HepG2 (cell line): ENCODE results near the gene TBC1D22A. TPM values are rescaled to one million over a fixed set of nuclear protein-coding genes. Genes with fewer than 3 reads are reported as not detected.

ENCODE experiments used
- ARHGAP35 ChIP-seq: sonication (generic); formaldehyde crosslinking; IDR thresholded peaks from 2 replicates; pipeline ENCODE4 v1.9.0; 2022; ENCODE audit warnings: mild to moderate bottlenecking, inconsistent platforms, moderate library complexity, missing genetic modification reagents, borderline replicate concordance
- BHLHE40 ChIP-seq: IDR thresholded peaks from 2 replicates; pipeline ENCODE4 v1.6.1; 2011; ENCODE audit warnings: low read length, improper control_type of control experiment
- DR1 ChIP-seq: sonication (generic); formaldehyde crosslinking; IDR thresholded peaks from 2 replicates; pipeline ENCODE4 v1.8.0; 2021; ENCODE audit warnings: mild to moderate bottlenecking, missing genetic modification reagents, inconsistent platforms
- EHMT2 ChIP-seq: fragments of 200-600 bp; sonication (generic); IDR thresholded peaks from 2 replicates; pipeline ENCODE4 v1.7.0; 2017; ENCODE audit warnings: antibody characterized with exemption, low read depth, low read length, borderline replicate concordance
- ESRRA ChIP-seq: sonication (generic); formaldehyde crosslinking; IDR thresholded peaks from 2 replicates; pipeline ENCODE4 v1.5.1; 2020; ENCODE audit warnings: mild to moderate bottlenecking, low read depth, missing genetic modification reagents
- ETV6 ChIP-seq: sonication (generic); formaldehyde crosslinking; conservative IDR thresholded peaks from 2 replicates; pipeline ENCODE4 v1.4.0; 2020; ENCODE audit warnings: missing genetic modification reagents
- FOXO4 ChIP-seq: sonication (generic); formaldehyde crosslinking; conservative IDR thresholded peaks from 2 replicates; pipeline ENCODE4 v1.8.1; 2023; ENCODE audit warnings: missing genetic modification reagents
- GLMP ChIP-seq: sonication (generic); formaldehyde crosslinking; IDR thresholded peaks from 2 replicates; pipeline ENCODE4 v1.9.0; 2021; ENCODE audit warnings: missing genetic modification reagents, mild to moderate bottlenecking, borderline replicate concordance
- HNRNPUL1 ChIP-seq: fragments of 200-400 bp; formaldehyde crosslinking; IDR thresholded peaks from 2 replicates; pipeline ENCODE4 v1.6.1; 2017; ENCODE audit warnings: low read depth, mild to moderate bottlenecking, low read length, moderate library complexity
- JARID2 ChIP-seq: sonication (generic); formaldehyde crosslinking; IDR thresholded peaks from 2 replicates; pipeline ENCODE4 v1.8.1; 2023; ENCODE audit warnings: missing genetic modification reagents, inconsistent platforms; ENCODE audit not compliant: insufficient replicate concordance
- NR2F6 ChIP-seq, 2 experiments: IDR thresholded peaks; 2 replicates each; pipeline ENCODE4 v1.6.1; 2016; ENCODE audit warnings: antibody characterized with exemption in 1 of 2, mild to moderate bottlenecking in 1 of 2
- SAP130 ChIP-seq: IDR thresholded peaks from 2 replicates; pipeline ENCODE4 v1.6.1; 2016; ENCODE audit warnings: low read depth
- ZMYM4 ChIP-seq: sonication (generic); formaldehyde crosslinking; IDR thresholded peaks from 2 replicates; pipeline ENCODE4 v1.8.1; 2023; ENCODE audit warnings: mild to moderate bottlenecking, missing genetic modification reagents
- ZNF576 ChIP-seq: sonication (generic); formaldehyde crosslinking; IDR thresholded peaks from 2 replicates; pipeline ENCODE4 v1.4.0; 2020; ENCODE audit warnings: mild to moderate bottlenecking, missing genetic modification reagents
- ZNF746 ChIP-seq: sonication (generic); formaldehyde crosslinking; IDR thresholded peaks from 2 replicates; pipeline ENCODE4 v1.8.0; 2022; ENCODE audit warnings: mild to moderate bottlenecking, missing genetic modification reagents
- ZSCAN9 ChIP-seq: IDR thresholded peaks from 2 replicates; pipeline ENCODE4 v1.6.1; 2016; ENCODE audit warnings: borderline replicate concordance
- polyA plus RNA-seq, 8 experiments: library from polyadenylated mRNA; depleted of rRNA in 3 of 8; stranded (reverse) in 7 of 8; unstranded in 1 of 8; fragments of >200 nt; fragmentation: Illumina TruSeq in 4 of 8; extraction: Trizol in 4 of 8; gene quantifications; 2 replicates each; pipeline versions ENCODE4 v1.2.1 to v1.2.3, GENCODE V29; 2011 to 2016; ENCODE audit warnings: low read depth in 4 of 8, missing spikeins in 1 of 8, mixed read lengths in 1 of 8; ENCODE audit not compliant: insufficient read depth in 1 of 8
- total RNA-seq, 5 experiments: library from RNA; depleted of rRNA; stranded (reverse); fragments of >200 nt; fragmentation: Illumina TruSeq; extraction: Trizol; gene quantifications; 2 replicates each; pipeline ENCODE4 v1.2.3, GENCODE V29; 2016; ENCODE audit warnings: low read depth in 1 of 5
- TF ChIP-seq, protein P1 (sequence below): sonication (generic); formaldehyde crosslinking; IDR thresholded peaks from 2 replicates; pipeline ENCODE4 v1.5.1; 2020; ENCODE audit warnings: missing genetic modification reagents, mild to moderate bottlenecking, borderline replicate concordance
- TF ChIP-seq, protein P2 (sequence below): sonication (generic); formaldehyde crosslinking; IDR thresholded peaks from 2 replicates; pipeline ENCODE4 v1.4.0; 2020; ENCODE audit warnings: missing genetic modification reagents, borderline replicate concordance
- TF ChIP-seq, protein P3 (sequence below): sonication (generic); formaldehyde crosslinking; IDR thresholded peaks from 2 replicates; pipeline ENCODE4 v1.8.0; 2022; ENCODE audit warnings: mild to moderate bottlenecking, missing genetic modification reagents, borderline replicate concordance

Gene TBC1D22A
- total and polyA plus RNA-seq, 2 of the 13 experiments (the other 11 are each of a cell fraction or from before 2014, with no cell fraction given) = 17.3 to 18.0 TPM

DNA sequence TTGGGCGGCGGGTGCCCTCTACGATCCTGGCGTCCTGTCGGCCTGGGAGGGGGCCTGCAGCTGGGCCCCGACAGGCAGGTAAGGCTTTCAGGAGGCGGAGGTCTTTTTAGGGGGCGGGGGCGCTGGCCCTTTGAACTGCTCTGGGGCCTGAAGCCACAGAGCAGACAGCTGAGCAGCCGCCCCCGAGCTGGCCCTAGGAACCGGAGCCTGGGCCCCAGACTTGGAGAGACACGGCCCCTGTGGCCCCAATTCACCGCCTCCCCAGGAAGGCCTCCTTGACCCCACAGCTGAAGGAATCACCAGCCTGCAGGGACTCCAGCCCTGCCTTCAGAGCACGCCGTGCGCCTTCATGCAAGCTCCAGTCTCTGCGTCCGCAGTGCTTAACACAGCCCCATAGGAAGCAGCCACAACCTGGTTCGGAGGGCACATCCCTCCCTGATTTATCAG, 23.8 kb upstream of the TBC1D22A start (continued):
- TF ChIP-seq JARID2 (CRISPR knock-in tag) (no peak), ETV6 (no peak), ZMYM4 (no peak), HNRNPUL1 (no peak), ESRRA (no peak; the same call in none of the 2 replicates), NR2F6 (IDR thresholded peaks at IDR 0.05) (no peak; the same call in 1 of the 2 replicates), NR2F6 (CRISPR knock-in tag; IDR thresholded peaks at IDR 0.05) (no peak), FOXO4 (CRISPR knock-in tag) (no peak), ARHGAP35 (CRISPR knock-in tag) (no peak), DR1 (no peak), ZNF576 (CRISPR knock-in tag) (no peak), EHMT2 (no peak), GLMP (CRISPR knock-in tag) (no peak), SAP130 (CRISPR knock-in tag) (no peak), ZSCAN9 (CRISPR knock-in tag) (no peak), BHLHE40 (no peak), ZNF746 (peak; percentile 7; the same call in 1 of the 2 replicates)
- TF ChIP-seq, protein P1, sequence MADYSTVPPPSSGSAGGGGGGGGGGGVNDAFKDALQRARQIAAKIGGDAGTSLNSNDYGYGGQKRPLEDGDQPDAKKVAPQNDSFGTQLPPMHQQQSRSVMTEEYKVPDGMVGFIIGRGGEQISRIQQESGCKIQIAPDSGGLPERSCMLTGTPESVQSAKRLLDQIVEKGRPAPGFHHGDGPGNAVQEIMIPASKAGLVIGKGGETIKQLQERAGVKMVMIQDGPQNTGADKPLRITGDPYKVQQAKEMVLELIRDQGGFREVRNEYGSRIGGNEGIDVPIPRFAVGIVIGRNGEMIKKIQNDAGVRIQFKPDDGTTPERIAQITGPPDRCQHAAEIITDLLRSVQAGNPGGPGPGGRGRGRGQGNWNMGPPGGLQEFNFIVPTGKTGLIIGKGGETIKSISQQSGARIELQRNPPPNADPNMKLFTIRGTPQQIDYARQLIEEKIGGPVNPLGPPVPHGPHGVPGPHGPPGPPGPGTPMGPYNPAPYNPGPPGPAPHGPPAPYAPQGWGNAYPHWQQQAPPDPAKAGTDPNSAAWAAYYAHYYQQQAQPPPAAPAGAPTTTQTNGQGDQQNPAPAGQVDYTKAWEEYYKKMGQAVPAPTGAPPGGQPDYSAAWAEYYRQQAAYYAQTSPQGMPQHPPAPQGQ (CRISPR knock-in tag) = no peak
- TF ChIP-seq, protein P2, sequence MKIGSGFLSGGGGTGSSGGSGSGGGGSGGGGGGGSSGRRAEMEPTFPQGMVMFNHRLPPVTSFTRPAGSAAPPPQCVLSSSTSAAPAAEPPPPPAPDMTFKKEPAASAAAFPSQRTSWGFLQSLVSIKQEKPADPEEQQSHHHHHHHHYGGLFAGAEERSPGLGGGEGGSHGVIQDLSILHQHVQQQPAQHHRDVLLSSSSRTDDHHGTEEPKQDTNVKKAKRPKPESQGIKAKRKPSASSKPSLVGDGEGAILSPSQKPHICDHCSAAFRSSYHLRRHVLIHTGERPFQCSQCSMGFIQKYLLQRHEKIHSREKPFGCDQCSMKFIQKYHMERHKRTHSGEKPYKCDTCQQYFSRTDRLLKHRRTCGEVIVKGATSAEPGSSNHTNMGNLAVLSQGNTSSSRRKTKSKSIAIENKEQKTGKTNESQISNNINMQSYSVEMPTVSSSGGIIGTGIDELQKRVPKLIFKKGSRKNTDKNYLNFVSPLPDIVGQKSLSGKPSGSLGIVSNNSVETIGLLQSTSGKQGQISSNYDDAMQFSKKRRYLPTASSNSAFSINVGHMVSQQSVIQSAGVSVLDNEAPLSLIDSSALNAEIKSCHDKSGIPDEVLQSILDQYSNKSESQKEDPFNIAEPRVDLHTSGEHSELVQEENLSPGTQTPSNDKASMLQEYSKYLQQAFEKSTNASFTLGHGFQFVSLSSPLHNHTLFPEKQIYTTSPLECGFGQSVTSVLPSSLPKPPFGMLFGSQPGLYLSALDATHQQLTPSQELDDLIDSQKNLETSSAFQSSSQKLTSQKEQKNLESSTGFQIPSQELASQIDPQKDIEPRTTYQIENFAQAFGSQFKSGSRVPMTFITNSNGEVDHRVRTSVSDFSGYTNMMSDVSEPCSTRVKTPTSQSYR = no peak
- TF ChIP-seq, protein P3, sequence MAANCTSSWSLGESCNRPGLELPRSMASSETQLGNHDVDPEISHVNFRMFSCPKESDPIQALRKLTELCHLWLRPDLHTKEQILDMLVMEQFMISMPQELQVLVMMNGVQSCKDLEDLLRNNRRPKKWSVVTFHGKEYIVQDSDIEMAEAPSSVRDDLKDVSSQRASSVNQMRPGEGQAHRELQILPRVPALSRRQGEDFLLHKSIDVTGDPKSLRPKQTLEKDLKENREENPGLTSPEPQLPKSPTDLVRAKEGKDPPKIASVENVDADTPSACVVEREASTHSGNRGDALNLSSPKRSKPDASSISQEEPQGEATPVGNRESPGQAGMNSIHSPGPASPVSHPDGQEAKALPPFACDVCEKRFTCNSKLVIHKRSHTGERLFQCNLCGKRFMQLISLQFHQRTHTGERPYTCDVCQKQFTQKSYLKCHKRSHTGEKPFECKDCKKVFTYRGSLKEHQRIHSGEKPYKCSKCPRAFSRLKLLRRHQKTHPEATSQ = no peak
